Measurements from ENCODE around the gene ABR. TPM values are rescaled to one million over a fixed set of nuclear protein-coding genes. Genes with fewer than 3 reads are reported as not detected.

The ABR gene
- total and polyA plus RNA-seq, 4 donors: 2.7 to 12.9 (median 6.8) TPM

GRCh38 chr17:1053661-1054360 lies 126.0 kb downstream of the ABR start:
- Histone ChIP-seq H3K27ac (ENCODE audit: low read depth in 1 of 2, low read length in 2 of 2) (no peak overlapping the region), H3K4me1 (ENCODE audit: control insufficient read depth in 4 of 4, insufficient read depth in 4 of 4, low read length in 3 of 4) (no peaks in the 10 kb centered on the region), H3K9ac (ENCODE audit: low read depth in 1 of 2, low read length in 2 of 2) (no peak overlapping the region), H3K9me3 (ENCODE audit: control insufficient read depth in 4 of 4, low read length in 3 of 4) (no peaks in the 10 kb centered on the region), H3K27me3 (ENCODE audit: control insufficient read depth in 4 of 4, insufficient read depth in 4 of 4, low read length in 3 of 4) (no peaks in the 10 kb centered on the region), H3K4me3 (ENCODE audit: low read depth in 1 of 3, low read length in 3 of 3) (no peak overlapping the region), H3K36me3 (ENCODE audit: control insufficient read depth in 4 of 4, insufficient read depth in 3 of 4, low read depth in 1 of 4, low read length in 3 of 4) (peaks cover 0 to 2% (median 0%) of the 10 kb centered on the region in 4 donors)
- DNase-seq (ENCODE audit: low spot score): no peak
- WGBS: 88% methylated on average over 35 of the region's 35 CpGs
- TF ChIP-seq CTCF (IDR thresholded peaks at IDR 0.05; ENCODE audit: low read depth, low read length, missing input control) (no peak), EGR1 (IDR thresholded peaks at IDR 0.05; ENCODE audit: low read depth in 2 of 2) (no peak), HNF4G (IDR thresholded peaks at IDR 0.05) (no peak), REST (IDR thresholded peaks at IDR 0.05) (no peak), TAF1 (conservative IDR thresholded peaks at IDR 0.05) (no peak), GABPA (IDR thresholded peaks at IDR 0.05 in 1 of 2, conservative IDR thresholded peaks at IDR 0.05 in 1 of 2) (no peak), ZBTB33 (IDR thresholded peaks at IDR 0.05) (no peak), MAX (IDR thresholded peaks at IDR 0.05) (no peak), FOXA2 (IDR thresholded peaks at IDR 0.05) (no peak), RAD21 (IDR thresholded peaks at IDR 0.05) (no peak), SP1 (IDR thresholded peaks at IDR 0.05) (no peak), RXRA (IDR thresholded peaks at IDR 0.05) (no peak), YY1 (IDR thresholded peaks at IDR 0.05) (no peak), ATF3 (IDR thresholded peaks at IDR 0.05) (no peak), NR2F2 (IDR thresholded peaks at IDR 0.05) (no peak), HNF4A (conservative IDR thresholded peaks at IDR 0.05) (no peak), JUND (IDR thresholded peaks at IDR 0.05) (no peak), FOXA1 (IDR thresholded peaks at IDR 0.05) (no peak)

All from liver (tissue), 9 donors.